ENCODE results near the gene ADTRP.

ADTRP gene

GRCh38 chr6:11773013-11773412 lies 5.6 kb downstream of the ADTRP start:
- no peak for DNase-seq (ENCODE audit: low spot score)

- DNase-seq (ENCODE audit: low spot score): no peak
These were observed 6.3 kb downstream of the ADTRP start for GRCh38 chr6:11772109-11772825.

- no peak for DNase-seq (ENCODE audit: low spot score)
These were observed 7.0 kb downstream of the ADTRP start for GRCh38 chr6:11771473-11772048.

DNA sequence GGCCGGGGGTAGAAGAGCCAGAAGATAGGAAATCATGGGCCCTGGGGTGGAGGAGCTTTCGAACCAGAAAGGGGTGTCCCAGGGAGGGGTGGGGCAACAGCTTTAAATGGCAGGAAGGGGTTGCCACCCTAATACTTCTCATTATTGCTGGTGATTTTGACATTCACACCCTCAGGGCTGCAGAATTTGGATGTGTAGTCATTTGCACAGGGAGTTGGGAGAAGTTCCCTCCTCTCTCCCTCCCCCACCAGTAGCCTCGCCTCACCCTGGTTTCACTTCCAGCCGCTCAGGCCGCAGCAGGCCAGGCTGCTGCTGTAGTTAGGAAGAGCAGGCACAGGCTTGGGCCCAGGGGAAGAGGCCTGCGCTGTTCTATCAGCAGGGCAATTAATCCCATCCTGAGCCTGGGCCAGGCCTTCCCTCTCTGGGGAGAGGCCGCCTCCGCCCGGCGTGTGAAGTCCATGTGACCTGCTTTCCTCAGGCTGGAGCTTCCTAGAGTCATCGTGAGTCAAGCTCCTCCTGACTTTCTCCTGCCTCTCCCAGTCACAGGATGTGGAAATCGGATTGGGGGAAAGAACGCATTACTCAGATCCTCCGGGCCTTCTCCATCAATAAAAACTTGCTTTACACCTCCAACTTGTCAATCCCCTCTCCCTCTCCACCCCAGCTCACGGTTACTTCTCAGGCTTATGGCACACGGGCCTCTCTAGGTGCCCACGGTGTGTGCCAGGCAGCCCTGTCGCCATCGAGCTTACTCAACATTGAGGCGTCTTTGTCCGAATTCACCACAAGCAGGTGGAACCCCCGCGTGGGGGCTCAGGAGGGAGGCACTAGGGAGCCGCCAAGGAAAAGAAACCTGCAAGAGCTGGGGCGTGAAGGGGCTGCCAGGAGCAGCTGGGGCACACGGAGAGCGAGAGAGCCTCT lies 7.8 kb downstream of the ADTRP start:
- no peak for DNase-seq (ENCODE audit: low spot score)

- DNase-seq (ENCODE audit: low spot score): no peak
These were observed 8.6 kb downstream of the ADTRP start for GRCh38 chr6:11769811-11770545.

DNA sequence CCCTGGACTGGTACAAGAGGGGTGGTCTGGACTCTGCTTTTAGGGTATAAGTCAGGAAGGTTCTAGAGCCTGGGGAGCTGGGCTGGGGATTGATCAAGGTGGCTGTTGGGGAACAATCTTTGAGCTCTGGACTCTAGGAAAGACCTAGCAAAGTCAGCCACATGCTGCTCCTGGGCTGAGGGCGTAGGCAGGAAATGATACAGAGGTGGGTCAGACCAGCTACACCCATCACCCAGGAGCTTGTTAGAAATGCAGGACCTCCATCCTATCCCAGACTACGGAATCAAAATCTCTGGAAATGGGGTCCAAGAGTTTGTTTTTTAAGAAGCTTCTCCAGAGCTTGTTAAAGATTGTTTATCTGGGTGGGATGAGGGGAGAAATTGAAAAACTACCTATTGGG lies 9.4 kb downstream of the ADTRP start:
- no peak for DNase-seq (ENCODE audit: low spot score)

DNA sequence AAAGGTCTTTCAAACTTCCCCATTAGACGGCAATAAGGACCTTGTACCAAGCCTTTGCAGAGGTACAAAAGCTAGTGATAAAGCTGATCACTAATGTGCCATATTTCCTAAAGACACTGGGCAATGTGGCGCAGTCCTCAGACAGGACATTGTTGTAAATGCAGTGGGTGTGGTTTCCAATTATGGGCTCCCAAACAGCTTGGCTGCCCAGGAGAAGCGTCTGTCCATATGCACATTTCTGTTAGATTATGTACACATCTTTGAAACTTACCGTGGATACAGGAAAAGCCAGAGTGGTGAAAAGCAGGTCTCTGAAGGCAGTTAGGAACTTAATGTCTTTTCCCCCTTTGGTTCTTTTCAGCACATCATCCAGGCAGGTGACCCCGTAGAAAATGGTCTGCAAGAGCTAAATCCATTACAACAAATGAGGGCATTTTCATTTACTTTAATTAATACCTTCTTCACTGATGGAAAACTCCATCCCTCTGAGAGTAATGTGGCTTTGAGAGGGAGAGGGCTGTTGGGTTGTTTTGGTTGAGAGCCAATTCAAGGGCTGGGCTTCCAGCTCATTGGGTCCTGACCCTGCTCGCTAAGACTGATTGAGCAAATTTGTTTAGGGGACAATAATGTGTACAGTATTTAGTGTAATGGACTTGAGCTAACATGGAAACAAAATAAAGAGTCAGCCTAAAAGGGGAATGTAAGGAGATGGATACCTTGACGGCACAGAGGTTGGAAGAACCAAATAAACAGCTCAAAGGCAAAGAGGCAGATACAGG lies 10.4 kb downstream of the ADTRP start:
- no peak for DNase-seq (ENCODE audit: low spot score)

- no peak for DNase-seq (ENCODE audit: low spot score)
These were observed 11.1 kb downstream of the ADTRP start for GRCh38 chr6:11767458-11767857.

- DNase-seq (ENCODE audit: low spot score): peak; percentile 43
These were observed 11.8 kb downstream of the ADTRP start for GRCh38 chr6:11766589-11767450.

DNA sequence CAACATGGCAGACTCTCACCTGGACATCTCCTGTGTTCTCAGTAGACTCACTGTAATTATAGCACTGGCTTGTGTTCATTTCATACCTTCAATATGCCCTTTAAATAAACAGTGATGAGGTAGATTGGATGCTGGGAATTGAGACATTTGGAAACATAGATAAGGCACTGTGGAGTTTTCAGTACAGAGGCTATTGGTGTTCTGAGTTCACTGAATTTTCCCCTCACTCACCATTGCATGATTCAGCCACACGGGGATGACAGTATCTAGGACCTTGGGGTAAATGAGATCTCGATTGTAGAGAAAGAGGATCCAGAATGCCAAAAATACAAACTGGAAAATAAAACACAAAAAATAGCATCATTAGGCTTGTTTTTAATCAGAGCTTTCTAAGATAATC lies 12.6 kb downstream of the ADTRP start:
- DNase-seq (ENCODE audit: low spot score): no peak

GRCh38 chr6:11764250-11764604 lies 14.4 kb downstream of the ADTRP start:
- DNase-seq (ENCODE audit: low spot score): no peak

- DNase-seq (ENCODE audit: low spot score): no peak
These were observed 14.9 kb downstream of the ADTRP start for GRCh38 chr6:11763460-11764249.

GRCh38 chr6:11762794-11763459 lies 15.7 kb downstream of the ADTRP start:
- DNase-seq (ENCODE audit: low spot score): no peak

DNA sequence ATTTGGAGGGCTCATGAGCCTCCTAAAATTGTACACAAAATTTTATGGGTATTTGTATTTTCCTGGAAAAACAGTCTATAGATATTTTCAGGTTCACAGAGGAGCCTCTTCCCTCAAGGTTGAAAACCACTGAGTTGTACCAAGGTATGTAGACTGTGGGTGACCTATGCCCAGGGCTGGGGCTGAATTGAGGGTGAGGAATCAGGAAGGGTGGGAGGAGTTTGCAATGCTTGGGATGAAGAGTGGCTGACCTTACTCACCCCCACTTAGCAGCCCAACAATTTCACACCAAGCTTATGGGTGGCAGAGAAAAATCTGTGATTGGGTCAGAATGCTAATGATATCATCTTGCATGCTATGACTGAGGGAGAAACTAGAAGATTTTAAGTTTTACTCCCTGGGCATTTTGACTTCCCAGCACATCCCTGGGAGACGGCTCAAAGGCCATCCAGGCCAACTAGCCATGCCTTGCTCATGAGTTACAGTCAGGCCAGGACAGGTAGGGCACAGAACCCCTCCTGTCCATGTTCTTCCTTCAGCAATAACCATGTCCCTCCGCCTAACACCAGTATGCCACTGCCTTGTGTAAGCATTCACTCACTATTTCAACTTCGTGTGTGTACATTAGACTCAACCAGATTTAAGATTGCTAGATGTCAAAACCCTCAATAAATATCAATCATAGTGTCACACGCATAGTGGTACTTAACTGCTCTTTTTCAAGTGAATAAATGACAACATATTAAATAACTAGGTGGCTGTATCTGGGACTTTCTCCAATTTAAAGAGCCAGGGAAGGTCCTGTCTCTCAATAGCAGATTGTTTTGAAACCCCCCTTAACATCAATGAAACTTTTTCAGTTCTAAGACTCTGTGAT lies 16.6 kb downstream of the ADTRP start:
- no peak for DNase-seq (ENCODE audit: low spot score)

GRCh38 chr6:11760015-11760473 lies 18.6 kb downstream of the ADTRP start:
- no peak for DNase-seq (ENCODE audit: low spot score)

- no peak for DNase-seq (ENCODE audit: low spot score)
These were observed 19.7 kb downstream of the ADTRP start for GRCh38 chr6:11758878-11759277.

DNA sequence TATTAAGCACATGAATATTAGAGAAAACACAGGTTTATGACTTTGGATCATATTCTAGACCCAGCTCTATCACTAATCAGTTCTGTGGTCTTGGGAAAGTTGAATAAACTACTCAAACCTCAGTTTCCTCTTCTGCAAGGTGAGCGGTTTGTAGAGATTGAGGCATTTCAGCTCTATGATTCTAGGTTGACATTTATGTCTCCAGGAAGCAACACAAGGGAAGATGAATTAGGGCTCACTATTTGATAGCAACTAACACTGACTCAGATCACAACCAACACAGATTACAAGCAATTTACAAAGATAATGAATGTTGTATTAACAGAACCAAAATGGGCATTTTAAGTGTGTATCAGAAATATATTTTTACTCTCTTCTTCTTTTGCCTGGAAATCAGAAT lies 21.9 kb downstream of the ADTRP start:
- no peak for DNase-seq (ENCODE audit: low spot score)

DNA sequence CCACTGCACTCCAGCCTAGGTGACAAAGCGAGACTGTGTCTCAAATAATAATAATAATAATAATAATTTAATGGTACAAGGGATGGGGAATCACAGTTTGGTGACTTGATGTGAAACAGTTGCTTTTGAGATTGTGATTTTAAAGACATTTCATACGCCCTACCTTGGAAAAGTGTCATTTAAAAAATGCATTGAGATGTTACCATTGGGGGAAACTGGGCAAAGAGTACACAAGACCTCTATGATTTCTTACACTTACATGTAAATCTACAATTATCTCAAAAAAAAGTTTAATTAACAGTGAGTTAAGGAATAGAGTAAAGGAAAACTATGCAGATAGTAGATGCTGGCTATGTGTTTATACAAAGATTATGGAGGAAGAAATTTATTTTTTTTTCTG lies 22.3 kb downstream of the ADTRP start:
- no peak for DNase-seq (ENCODE audit: low spot score)

Data from SW480 (cell line).